BJ (cell line): Measurements from ENCODE around the gene EMC7. TPM values are rescaled to one million over a fixed set of nuclear protein-coding genes. Genes with fewer than 3 reads are reported as not detected.

Experiments used
- CTCF ChIA-PET: fragments of 350-600 bp; formaldehyde crosslinking; extraction: SDS; loops from one replicate; lab custom pipeline; 2021; ENCODE audit warnings: antibody characterized with exemption, inconsistent platforms; lab: Yijun Ruan, JAX
- POLR2A ChIA-PET: fragments of 300-600 bp; sonication (Branson Sonifier 250); formaldehyde crosslinking; extraction: SDS; loops from one replicate; lab custom pipeline; 2021; ENCODE audit warnings: antibody characterized with exemption; lab: Charles Lee
- DNase-seq: peaks from one replicate; pipeline ENCODE4 v3.0.0-alpha.2; 2011; ENCODE audit warnings: low read depth
- H3K27me3 ChIP-seq: 2 replicates; pipeline ENCODE4 v1.6.0; 2011; ENCODE audit warnings: low read length; ENCODE audit not compliant: control insufficient read depth, insufficient read depth
- H3K36me3 ChIP-seq: 2 replicates; pipeline ENCODE4 v1.5.1; 2011; ENCODE audit warnings: low read length; ENCODE audit not compliant: control insufficient read depth, insufficient read depth
- H3K4me3 ChIP-seq: 2 replicates; pipeline ENCODE4 v1.5.1; 2011; ENCODE audit warnings: low read depth, mild to moderate bottlenecking, control low read depth, low read length
- CTCF ChIP-seq: IDR thresholded peaks from 2 replicates; pipeline ENCODE4 v1.5.1; 2011; ENCODE audit warnings: low read depth, mild to moderate bottlenecking, control low read depth, inconsistent platforms, low read length, moderate library complexity; ENCODE audit not compliant: insufficient read depth
- polyA plus RNA-seq: library from polyadenylated mRNA; depleted of rRNA; stranded (reverse); fragments of >200 nt; gene quantifications from 2 replicates; pipeline ENCODE4 v1.2.3, GENCODE V29; 2011

EMC7 gene
- polyA plus RNA-seq, 1 experiment: 80.8 TPM

GRCh38 chr15:34049112-34049511, 52.5 kb downstream of the EMC7 start:
- DNase-seq: no peak
- Histone ChIP-seq H3K36me3 (no peaks in the 10 kb centered on the region), H3K4me3 (no peak overlapping the region), H3K27me3 (no peaks in the 10 kb centered on the region)
- no peak for TF ChIP-seq CTCF
- ChIA-PET CTCF (no interaction called here), POLR2A (interaction anchor here (0.6 kb wide), 1 partner anchor 11 kb away, joined by 4 read pairs; no protein-coding TSS in a partner anchor)

GRCh38 chr15:34047893-34048775, 53.5 kb downstream of the EMC7 start:
- TF ChIP-seq CTCF: no peak
- DNase-seq: no peak
- Histone ChIP-seq H3K4me3 (no peak overlapping the region), H3K27me3 (no peaks in the 10 kb centered on the region), H3K36me3 (no peaks in the 10 kb centered on the region)
- ChIA-PET CTCF (interaction anchor here (1.7 kb wide), 1 partner anchor 13 kb away, joined by 4 read pairs; no protein-coding TSS in a partner anchor), POLR2A (no interaction called here)

GRCh38 chr15:34046471-34047145, 55.1 kb downstream of the EMC7 start:
- no peaks in the 10 kb centered on the region for H3K27me3 ChIP-seq
- DNase-seq: no peak
- POLR2A ChIA-PET: no interaction called here
- CTCF ChIA-PET: interaction anchor here (1.1 to 1.7 kb wide), 2 partner anchors 15 to 61 kb away, joined by 4 to 5 read pairs; no protein-coding TSS in a partner anchor
- H3K4me3 ChIP-seq: no peak overlapping the region
- no peaks in the 10 kb centered on the region for H3K36me3 ChIP-seq
- TF ChIP-seq CTCF: no peak

GRCh38 chr15:34043813-34044212, 57.8 kb downstream of the EMC7 start:
- no peak for DNase-seq
- no peaks in the 10 kb centered on the region for H3K27me3 ChIP-seq
- no peak for TF ChIP-seq CTCF
- ChIA-PET POLR2A (no interaction called here), CTCF (interaction anchor here (1.1 kb wide), 1 partner anchor 19 kb away, joined by 3 read pairs; no protein-coding TSS in a partner anchor)
- no peaks in the 10 kb centered on the region for H3K36me3 ChIP-seq
- H3K4me3 ChIP-seq: no peak overlapping the region

- ChIA-PET CTCF (interaction anchor here (1.1 kb wide), 1 partner anchor 19 kb away, joined by 3 read pairs; no protein-coding TSS in a partner anchor), POLR2A (no interaction called here)
- DNase-seq: no peak
- Histone ChIP-seq H3K27me3 (no peaks in the 10 kb centered on the region), H3K36me3 (no peaks in the 10 kb centered on the region), H3K4me3 (no peak overlapping the region)
- TF ChIP-seq CTCF: no peak
Observed at GRCh38 chr15:34043391-34043790, 58.3 kb downstream of the EMC7 start.
